Stimulated activated CD4-positive, alpha-beta T cell treated with anti-CD3 and anti-CD28 coated beads, Interleukin-12 subunit alpha, Interleukin-12 subunit beta, amount 100 ng/mL, for 24 hours (primary cell): ENCODE results near the gene KCTD21.

Experiments used
- DNase-seq, 2 experiments: peaks; one replicate each; pipeline ENCODE4 v3.0.0-alpha.2; 2020; ENCODE audit warnings: low read depth in 2 of 2

Gene KCTD21

DNA sequence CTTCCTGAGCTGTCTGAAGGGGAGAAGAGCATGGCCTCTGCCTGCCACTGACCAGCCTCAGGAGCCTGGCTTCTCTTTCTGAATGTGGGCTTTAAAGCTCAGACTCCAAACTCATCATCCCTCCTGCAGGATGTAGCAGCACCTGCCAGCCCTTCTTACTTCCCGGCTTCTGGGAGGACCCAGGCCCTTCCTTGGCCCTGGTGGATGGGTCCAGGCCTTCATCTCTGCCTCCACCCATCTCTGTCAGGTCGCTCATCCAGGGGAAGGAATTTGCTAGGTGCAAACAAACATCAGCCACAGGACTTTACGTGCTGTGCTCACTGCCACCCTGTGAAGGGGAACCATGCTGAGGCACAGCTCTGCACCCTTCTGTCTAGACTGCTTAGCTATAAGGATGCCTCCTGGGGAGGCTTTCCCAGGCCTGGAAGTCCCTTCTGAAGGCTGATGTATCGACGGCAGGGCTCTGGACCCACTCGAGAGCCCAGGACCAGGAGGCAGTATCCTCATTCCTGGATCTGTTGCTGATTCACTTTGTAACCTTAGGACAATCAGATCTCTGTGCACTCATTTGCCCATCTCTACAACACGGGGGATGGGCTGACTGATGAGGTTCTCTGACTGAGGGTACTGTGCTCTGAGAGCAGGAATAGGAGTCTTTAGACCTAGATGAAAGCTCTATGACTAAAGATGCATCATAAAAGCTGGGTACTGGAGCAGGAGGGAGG is 31.2 kb upstream of the KCTD21 start:
- DNase-seq, result no peak

DNA sequence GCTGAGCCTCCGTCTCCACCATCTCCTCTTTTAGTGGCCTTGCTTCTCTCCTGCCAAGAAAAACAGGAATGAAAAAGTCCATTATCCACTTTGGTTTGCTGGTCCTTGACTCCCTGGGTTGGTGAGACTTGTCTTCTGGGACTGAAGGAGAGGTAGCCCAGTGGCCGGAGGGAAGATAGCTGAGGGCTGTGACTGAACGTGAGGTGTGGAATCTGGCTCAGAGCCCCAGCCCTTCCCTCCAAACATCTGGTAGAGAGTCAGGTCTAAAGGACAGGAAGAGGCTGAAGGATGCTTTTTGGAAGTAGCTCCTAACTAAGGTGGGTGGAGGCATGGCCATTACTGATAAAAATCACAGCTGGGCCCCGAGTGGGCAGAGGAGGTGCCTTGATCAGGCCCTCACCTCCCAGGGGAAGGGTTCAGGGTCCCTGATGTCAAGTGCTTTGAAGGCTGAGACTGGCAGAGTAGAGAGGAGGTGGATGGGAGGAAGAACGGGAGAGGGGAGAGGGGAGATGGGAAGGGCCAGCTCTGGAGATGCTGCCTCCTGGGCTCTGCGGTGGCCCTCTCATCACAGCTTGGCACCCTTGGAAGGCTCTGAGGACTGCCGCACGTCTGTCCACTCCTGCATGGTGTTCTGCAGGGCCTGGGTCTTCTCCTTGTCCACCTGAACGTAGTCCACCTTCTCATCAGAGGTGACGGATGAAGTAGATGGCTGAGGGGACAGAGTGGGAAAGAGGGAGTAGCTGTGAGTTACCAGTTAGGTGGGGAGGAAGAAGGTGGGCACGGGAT is 30.5 kb upstream of the KCTD21 start:
- DNase-seq, result no peak

DNA sequence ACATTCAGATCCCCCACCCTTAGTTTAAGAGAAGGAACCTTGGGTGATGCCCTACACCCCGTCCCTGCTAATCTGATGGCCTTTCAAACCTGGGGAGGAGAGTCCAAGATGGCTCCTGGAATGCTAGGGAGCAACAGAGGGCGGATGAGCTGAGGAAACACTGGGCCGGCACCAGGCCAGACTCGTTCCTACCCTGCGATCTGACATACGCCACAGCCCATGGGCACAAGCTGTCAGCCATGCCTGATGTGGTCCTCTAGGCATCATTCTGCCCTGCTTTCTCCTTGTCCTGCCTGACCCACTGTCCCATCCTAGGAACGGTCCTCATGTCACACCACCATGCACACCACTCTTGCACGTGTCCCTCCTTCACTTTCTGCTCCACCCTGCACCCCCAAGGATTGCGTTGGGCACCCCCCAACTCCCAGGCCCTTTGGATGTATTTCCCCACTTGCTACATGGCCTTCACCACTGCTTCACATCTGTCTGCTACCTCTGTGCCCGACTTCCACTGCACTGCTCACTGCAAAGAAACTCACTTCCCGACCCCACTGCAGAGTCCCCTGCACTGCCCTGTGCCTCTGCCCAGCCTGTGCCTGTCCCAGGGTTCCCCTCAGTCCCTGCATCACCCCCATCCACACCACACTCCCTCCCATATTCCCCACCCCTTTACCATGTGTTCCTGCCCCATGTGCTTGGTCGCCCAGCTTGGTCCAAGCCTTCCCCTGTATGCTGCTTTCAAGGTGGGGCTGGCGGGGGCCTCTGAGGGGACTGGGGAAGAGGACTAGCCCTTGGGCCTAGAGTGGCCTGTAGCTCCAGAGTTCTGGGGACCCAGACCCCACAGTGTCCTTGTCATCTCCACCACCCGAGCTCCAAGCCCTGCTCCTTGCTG is 29.5 kb upstream of the KCTD21 start:
- no peak for DNase-seq

DNA sequence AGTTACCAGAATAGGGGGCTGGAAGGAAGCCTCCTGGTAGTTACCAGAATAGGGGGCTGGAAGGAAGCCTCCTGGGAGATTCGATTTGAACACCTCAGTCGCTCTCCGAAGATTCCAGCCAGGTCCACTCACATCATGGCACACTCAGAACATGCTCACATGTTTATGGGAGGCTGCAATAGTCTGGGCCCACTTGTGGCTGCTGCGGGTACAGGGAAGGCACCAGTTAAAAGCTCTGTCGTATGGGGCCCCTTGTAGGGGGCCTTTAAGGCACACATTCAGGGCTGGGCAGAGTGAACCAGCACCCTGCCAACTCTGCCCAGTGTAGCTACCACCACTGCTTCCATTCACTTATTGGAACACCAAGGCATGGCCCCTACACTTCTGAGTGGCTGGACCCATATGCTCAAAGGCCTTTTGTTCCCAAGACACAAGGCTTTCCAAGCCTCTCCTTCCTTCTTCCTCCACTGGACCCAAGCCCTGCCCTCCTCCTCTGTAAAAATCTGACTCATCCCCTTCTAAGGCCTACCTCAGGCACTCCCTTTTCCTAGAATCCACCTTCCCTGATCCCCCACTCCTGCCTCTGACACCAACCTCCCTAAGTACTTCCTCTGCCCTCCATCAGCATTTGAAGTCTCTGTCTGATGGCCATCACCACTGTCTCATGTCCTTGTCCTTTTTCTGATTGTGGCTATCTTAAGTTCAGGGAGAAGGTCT is 28.3 kb upstream of the KCTD21 start:
- no peak for DNase-seq

DNA sequence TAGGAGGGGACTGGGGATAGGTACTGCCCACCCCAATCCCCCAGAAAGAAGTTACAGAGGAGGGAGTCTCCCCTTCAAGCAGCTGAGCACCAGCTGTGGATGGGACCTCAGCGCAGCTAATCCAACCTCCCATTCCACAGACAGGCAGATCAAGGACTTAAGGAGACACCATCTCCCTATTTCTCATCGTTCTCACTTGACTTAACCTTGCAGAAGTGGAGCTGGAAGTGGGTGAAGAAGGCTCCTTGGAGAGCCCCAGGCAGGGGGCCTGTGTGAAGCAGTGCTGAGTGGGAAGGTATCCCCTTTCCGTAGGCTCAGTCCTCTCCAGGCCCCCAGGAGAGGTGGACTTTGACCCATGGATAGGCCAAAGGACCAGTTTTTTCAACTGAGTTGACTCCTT is 27.6 kb upstream of the KCTD21 start:
- DNase-seq, result no peak

DNA sequence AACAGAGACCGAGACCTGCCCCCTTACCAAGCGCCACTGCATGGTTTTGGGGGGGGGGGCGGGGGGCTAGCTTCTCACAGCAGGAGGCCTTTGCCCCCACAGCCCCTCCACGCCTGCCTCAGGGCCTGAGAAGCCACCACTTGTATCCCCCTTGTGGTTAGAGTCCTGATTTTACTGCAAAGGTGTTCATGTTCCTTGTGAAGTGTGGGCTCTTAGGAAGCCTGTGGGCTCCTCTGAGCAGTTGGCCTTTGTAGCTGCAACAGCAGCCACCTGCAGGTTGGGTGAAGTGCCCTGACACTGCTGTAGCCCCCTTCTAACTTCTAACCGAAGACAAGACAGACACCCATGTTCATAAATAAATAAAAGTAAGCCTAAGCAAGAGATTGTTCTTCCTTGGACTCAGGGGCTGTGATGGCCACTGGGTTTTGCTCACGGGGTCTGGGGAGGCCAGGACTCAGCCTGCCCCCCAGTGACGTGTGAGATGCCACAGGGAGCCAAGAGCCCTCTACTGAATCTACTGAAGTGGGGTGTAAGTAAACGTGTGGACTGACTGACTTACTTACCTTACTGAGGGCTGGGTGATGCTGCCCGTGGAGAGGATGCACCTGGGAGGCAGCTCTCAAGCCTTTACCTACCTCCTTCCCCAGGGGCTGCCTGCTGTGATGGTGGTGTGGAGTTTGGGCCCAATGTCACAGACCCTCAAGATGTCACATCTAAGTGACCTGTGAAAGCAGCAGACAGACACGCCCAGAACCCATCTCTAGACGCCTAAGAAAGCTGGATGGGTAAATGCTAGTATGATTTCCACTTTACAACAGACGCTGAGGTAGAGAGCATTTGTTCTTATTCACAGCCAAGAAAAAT is 26.1 kb upstream of the KCTD21 start:
- DNase-seq, result no peak

DNA sequence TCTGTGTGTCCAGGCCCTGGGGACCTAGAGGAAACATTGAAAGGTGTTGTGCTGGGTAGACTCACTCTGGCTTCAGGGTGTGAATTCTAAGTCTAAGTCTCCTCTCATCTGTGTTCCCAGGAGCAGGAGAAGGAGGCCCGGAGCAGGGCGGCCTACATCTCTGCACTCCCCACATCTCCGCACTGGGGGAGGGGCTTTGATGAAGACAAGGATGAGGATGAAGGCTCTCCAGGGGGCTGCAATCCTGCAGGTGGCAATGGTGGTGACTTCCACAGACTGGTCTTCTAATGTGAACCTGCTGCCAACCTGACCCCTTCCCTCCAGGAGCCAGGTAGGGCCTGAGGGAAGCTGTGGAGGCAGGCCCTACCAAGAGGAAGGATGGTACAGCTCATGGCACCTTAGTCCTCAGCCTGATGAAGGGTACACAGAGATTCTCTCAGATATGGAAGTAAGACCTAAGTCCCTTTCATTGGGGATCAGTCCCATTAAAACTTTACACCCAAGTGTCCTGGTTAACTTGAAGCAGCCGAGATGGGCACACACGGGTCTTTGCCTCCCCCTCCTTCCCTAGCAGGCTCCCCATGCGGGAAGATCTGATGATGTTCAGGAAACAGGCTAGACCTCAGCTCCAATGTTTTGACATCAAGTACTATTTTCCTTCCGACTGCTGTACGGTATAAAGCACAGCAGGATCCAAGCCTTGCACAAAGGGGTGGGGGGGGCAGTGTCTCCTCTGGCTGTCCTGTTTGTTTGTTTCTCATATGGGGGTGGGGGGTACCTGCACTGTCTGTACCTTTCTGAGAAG is 25.3 kb upstream of the KCTD21 start:
- DNase-seq, result no peak

DNA sequence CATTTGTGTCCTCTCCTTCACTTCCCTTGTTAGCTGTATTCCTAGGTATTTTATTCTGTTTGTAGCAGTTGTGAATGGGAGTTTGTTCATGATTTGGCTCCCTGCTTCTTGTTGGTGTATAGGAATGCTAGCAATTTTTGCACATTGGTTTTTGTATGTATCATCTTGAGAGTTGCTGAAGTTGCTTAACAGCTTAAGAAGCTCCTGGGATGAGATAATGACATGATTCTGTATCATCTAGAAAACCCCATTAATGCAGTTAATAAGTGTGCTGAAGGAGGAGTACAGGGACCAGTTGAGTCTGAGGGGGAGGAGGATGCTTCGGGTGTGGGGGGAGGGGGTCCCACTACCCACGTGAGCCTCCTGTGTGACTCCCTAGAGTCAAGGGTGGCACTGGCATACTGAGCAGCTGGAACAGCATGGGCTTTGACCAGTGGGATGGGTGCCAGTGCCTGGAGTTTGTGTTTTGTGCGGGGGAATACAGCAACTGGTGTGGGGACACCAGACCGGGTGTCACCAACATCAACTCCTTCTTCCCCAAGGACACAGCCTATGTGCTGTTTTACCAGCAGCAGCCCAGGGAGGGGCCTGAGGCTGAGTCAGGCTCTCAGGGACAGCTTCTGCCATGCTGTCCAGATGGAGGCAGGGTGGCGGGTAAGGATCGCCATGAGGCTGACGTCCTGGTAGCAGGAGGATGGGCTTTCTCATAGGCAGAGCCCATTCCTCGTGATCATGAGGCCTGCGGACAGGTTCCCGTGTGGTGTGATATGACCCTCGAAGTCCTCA is 24.4 kb upstream of the KCTD21 start:
- no peak for DNase-seq

DNA sequence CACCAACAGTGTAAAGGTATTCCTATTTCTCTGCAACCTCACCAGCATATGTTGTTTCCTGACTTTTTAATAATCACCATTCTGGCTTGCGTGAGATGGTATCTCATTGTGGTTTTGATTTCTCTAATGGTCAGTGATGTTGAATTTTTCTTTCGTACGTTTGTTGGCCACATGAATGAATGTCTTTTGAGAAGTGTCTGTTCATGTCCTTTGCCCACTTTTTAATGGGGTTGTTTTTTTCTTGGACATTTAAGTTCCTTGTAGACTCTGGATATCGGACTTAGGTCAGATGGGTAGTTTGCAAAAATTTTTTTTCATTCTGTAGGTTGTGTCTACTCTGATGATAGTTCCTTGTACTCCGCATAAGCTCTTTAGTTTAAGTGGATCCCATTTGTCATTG is 23.1 kb upstream of the KCTD21 start:
- DNase-seq, result no peak

DNA sequence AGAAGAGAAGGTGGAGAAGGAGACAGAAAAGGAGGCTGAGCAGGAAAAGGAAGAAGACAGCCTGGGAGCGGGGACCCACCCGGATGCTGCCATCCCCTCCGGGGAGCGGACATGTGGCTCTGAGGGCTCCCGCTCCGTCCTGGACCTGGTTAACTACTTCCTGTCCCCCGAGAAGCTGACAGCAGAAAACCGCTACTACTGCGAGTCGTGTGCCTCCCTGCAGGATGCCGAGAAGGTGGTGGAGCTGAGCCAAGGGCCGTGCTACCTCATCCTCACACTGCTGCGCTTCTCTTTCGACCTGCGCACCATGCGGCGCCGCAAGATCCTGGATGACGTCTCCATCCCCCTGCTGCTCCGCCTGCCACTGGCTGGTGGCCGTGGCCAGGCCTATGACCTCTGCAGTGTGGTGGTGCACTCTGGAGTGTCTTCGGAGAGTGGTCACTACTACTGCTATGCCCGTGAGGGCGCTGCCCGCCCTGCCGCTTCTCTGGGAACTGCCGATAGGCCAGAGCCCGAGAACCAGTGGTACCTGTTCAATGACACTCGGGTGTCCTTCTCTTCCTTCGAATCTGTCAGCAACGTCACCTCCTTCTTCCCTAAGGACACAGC is 21.7 kb upstream of the KCTD21 start:
- no peak for DNase-seq

DNA sequence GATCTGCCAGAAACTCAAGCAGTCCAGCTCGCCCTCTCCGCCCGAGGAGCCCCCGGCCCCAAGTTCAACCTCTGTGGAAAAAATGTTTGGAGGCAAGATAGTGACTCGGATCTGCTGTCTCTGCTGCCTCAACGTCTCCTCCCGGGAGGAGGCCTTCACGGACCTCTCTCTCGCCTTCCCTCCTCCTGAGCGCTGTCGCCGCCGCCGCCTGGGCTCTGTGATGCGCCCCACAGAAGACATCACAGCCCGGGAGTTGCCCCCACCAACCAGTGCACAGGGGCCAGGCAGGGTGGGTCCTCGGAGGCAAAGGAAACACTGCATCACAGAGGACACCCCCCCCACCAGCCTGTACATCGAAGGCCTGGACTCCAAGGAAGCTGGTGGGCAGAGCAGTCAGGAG is 21.1 kb upstream of the KCTD21 start:
- DNase-seq, result no peak

DNA sequence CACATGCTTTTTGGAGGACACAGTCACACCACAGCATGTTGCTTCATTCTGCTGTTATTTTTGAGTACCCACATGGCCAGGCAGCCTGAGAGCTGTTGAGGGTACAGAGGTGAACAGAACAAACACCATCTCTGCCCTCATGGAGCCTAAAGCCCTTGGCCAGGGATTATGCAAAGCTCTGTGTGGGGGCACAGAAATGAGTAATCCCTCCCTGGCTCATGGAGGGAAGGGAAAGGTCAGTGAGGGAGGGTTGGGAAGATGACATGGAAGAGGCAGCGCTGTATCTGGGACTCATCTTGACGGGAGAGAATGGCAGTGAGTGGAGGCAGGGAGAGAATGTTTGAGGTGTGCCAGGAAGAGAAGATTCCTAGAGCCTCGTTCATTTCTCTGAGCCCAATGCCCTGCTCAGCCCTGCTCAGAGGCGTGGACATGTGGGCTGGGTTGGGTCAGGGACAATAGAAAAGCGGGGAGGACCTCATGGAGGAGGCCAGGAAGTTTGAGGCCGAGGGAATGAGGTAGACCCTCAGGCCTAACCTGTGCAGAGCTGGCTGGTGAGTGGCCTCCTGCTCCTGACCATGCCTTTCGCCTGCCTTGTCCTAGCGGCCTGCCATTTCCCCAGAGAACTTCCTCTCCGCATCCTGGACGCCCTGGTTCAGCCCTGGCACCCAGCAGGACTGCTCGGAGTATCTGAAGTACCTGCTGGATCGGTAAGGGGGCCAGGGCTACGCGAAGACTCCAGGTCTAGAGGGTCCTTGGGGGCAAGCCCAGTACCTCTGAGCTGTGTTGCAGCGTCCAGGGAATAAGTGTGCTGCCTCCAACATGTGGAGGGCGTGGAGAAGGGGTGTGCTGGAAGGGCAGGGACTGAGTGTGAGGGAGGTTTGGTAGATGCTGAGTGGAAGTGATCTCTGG is 20.1 kb upstream of the KCTD21 start:
- no peak for DNase-seq

DNA sequence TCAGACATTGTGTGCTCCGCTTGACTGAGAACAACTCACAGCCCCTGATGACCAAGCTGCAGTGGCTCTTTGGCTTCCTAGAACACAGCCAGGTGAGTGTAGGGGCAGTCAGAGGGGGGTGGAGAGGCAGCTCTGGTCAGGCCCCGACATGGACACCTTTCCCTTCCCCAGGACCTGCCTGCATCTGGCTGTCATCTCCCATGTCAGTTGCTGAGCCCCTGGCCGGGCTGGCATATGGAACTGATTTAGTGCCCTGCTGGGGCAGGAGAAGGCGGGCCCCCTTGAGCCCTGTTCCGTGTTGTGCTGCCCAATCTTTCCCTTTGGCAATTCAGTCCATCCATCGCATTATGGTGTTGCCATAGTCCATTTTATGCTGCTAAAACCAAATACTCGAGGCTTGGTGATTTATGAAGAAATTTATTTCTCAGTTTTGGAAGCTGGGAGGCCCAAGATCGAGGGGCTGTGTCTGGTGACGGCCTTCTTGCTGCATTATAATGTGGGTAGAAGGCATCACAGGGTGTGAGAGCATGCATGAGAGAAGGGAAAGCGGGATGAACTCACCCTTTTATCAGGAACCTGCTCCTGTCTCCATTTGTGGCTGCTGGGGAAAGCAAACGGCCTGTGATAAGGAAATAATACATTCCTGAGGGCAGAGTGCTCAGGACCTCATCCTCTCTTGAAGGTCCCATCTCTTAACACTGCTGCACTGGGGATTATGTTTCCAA is 19.3 kb upstream of the KCTD21 start:
- DNase-seq, result no peak

DNA sequence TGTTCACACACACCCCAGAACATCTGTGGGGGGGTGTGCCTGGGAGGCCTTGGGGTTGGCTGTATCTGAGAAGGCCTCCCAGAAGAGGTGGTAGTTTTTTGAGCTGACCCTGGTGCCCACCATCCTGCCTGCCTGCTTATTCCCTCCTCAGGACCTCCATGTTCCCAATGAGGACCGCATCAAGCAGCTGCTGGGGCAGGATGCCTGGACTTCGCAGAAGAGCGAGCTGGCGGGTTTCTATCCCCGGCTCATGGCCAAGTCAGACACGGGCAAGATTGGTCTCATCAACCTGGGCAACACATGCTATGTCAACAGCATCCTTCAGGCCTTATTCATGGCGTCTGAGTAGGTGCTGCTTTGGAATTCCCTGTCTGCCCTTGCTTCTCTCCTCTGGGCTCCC is 17.3 kb upstream of the KCTD21 start:
- no peak for DNase-seq

DNA sequence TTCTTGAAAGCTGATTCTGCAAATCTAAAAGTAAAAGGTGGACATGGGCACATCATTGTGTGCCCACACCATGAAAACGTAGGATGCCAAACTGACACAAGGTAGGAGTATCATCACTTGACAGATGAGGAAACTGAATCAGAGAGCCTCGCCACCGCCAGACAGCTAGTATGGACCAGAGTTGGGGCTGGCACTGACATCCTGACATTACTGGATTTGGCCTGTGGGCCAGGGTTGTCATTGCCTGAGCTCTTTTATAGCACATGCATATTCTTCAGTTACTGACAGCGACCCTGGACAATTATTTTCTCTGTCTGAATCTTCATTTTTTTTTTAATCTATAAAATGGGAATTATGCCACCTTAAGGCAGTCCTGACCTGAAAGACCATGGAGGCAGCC is 16.8 kb upstream of the KCTD21 start:
- no peak for DNase-seq

DNA sequence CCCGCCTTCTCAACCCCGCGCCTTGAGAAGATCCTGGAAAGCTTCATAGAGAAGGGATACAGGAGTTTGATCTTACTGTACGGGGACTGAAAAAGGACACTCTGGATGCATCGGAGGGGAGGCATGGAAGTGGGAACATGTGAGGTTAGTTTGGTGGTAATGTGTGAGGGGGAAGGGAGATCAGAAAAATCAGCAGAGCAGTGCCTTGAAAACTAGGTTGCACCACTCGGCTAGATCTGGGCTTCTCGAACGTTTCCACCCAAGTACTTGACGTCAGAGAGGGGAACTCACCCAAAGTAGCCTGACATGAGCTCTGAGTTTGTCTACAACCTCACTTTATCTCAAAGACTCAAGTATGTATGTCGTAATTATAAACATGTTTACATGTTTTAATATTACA is 14.8 kb upstream of the KCTD21 start:
- no peak for DNase-seq

DNA sequence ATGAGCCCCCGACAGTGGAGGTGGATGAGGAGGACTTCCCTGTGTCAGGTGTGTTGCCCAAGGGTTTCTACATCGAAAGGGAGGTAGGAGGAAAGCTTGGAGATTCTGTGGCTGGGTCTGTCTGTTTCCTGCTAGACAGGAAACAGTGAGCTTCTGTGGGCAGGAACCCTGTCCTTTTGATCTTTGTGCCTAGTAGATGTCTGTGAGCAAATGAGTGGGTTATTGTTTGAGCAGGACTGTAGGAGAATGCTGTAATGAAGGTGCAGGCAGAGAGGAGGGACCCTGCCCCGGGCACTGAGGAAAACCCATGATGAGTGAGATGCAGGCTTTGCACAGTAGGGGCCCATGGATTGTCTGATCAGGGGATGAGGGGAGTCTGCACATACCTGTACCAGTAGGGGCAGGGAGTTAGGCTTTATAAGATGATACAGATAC is 14.3 kb upstream of the KCTD21 start:
- DNase-seq, result peak in 1 of 2 experiments; percentile 8
